HG03460 (cell line): Measurements from ENCODE around the gene DIDO1.
"Not testable (repeated sequence)": the region's sequence is repeated elsewhere in the genome, so short reads cannot be mapped to it uniquely, and the experiment has no call there.

Source experiments
- ATAC-seq: cut with Tn5 transposase; IDR thresholded peaks from one replicate; pipeline ENCODE4 v1.9.1; 2021; ENCODE audit not compliant: unreplicated experiment

Gene DIDO1

GRCh38 chr20:62880935-62881661 is 45.2 kb downstream of the DIDO1 start:
- ATAC-seq: no peak

DNA sequence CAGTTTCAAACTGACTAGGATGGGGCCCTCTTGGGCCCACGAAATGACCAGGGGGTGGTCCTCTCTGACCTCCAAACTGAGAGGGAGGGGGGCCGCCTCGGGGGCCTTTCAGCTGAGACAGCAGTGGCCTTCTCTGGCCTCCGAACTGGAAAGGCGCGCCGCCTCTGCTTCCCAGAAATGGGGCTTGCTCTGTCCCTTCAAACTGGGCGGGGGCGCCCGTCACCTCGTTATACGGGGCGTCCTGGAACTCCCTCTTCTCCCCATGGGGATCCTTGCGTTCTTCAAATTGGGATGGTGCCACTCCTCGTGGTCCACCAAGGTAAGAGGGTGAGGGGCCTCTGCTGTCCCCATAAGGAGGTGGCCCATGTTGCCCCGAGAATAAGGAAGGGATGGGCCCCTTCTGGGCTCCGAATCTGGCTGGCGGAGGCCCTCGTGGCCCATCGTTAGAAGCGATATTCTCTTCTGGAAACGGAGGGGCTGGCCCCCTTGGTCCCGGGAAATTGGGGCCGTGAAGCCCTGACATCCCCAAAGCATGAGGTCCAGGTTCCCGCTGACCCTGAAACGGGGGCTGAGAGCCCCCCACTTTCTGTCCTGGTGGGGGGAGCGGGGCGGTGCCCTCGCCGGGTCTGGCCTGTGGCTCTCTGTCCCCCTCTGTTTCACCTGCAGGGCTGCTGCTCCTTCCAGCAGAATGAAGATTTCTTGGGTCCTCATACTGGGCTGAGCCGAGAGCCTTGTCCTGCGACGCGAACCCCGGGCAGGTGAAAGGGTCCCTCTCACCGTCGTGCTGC is 46.0 kb downstream of the DIDO1 start:
- no peak for ATAC-seq

DNA sequence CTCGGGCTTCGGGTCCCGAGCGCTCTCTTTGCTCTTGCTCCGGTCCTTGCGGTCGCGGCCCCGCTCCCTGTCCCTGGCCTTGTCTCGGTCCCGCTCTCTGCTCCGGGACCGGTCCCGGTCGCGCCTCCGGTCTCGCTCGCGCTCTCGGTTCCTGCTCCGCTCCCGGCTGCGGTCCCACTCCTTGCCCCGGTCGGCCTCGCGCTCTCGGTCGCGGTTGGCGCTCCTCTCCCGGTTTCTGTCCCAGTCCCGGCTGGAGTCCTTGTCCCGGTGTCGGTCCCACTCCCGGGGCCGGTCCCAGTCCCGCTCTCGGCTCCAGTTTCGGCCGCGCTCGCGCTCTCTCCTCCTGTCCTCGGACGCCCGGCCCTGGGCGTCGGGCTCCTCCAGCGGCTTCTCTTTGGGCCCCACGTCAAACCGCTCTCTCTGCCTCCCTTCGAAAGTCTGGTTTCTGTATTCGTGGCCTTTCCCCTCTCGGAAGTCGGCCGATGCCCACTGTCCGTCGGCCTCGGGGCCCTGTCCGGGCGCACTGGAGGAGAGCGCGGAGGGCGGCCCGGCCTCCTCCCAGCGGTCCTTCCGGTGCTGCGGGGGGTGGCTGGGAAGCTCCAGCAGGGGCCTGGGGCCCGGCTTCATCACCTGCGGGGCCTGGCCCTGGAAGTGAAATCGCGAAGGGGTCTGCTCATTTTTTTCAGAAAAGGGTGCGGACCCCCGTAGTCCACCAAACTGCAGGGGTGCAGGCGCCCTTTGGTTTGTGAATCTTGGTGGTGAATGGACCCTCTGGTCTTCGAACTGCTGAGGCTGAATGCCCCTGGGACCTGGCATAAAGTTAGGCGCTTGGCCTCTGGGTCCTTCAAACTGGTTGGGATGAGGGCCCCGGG is 46.8 kb downstream of the DIDO1 start:
- ATAC-seq: no peak

GRCh38 chr20:62878244-62879038 is 47.9 kb downstream of the DIDO1 start:
- no peak for ATAC-seq

DNA sequence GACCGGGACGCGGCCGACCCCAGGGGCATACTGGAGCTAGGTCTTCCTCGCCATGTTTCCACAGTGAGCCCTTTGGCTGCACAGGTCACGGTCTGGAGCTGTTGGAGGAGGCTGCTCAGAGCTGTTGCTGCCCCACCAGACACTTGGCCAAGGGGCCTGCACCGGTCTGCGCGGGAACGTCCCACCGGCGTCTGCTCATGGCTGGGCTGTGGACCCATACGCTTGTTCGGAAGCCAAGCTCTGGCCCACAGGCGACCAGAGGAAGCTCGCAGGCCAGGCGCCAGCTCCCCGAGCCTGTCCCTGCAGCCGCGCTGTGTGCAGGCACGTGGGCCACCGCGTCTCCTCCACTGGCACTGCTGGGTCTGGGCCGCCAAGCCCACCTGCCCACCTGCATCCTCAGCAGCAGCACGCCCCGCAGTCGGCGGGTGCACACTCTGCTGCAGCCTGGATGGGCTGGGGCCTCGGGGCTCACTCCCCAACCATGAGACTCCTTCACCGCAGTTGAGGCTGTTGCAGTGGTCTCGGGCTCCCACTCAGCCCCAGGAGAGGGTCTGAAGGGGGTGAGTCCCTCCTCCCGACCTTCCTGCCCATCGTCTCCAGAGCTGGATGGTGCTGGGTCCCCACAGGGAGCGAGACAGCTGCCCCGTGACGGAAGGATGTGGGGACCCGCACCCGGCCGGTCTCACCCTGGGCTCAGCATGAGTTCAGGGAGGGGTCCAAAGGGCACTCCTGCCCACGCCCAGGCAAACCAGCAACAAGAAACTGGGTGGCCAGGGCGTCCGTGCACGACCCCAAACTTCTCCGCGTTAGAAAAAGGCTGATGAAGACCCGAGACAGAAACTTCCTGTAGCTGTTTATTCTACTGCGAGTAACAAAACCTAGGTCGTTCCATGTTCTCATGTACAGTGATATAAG is 49.1 kb downstream of the DIDO1 start:
- ATAC-seq: no peak

DNA sequence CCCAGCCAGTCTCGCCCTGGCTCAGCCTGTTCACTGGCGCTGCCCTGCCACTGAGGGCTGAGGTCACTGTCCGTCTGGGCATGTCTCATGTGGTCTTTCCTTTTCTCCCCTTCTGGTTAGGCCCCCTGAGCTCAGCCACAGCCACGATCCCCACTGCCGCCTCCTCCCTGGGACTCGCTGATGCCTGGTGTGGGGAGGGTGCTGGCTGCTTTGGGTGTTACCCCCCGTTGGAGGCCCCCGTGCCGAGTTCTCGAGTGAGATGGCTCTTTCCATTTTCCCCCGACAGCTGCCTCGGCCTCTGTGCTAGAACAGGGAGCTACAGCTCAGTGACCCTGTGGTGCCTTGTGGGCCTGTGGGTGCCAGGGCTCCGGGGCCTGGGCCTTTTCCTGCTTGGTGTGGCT is 49.8 kb downstream of the DIDO1 start:
- ATAC-seq: no peak

- ATAC-seq: no peak
These were observed 50.6 kb downstream of the DIDO1 start for GRCh38 chr20:62875419-62876361.

DNA sequence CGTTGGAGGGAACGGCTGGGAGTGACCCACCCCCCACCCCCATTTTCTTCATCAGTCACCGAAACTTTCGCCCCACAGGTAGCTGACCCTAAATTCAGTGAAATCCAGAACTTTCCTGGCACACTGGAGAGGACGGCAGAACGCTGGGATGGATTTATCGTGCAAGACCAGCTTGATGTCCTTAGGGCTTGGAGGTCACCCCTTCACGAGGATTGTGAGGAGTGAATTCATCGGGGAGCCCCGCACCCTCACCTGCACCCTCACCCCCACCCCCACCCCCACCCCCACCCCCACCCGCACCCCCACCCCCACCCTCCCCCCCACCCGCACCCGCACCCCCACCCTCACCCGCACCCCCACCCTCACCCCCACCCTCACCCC is 51.4 kb downstream of the DIDO1 start:
- no peak for ATAC-seq

DNA sequence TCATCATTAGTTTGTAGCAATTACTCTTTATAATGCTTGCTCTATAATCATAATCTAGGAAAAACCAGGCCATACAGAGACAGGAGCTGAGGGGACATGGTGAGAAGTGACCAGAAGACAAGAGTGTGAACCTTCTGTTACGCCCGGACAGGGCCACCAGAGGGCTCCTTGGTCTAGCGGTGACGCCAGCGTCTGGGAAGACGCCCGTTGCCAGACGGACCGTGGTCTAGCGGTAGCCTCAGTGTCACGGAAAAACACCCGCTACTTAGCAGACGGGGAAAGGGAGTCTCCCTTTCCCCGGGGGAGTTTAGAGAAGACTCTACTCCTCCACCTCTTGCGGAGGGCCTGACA is 52.6 kb downstream of the DIDO1 start:
- not testable (repeated sequence) for ATAC-seq

GRCh38 chr20:62873280-62873679 is 53.0 kb downstream of the DIDO1 start:
- ATAC-seq: no peak

DNA sequence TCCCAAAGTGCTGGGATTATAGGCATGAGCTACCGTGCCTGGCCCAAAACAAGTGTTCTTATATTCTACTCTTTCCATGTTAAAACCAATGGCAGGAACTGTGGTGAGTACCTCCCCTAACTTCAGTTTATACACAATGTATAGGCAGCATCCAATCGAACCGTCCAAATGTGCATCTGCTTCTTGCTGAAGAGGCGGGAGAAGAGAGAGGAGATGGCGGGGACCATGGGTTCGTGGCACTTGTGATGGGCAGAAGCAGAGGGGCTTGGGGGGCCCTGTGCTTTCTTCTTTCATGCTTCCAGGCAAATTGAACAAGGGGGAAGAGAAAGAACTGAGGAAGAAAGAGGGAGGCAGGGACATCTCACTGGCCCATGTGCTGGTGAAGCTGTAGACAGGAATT is 53.4 kb downstream of the DIDO1 start:
- ATAC-seq: no peak

DNA sequence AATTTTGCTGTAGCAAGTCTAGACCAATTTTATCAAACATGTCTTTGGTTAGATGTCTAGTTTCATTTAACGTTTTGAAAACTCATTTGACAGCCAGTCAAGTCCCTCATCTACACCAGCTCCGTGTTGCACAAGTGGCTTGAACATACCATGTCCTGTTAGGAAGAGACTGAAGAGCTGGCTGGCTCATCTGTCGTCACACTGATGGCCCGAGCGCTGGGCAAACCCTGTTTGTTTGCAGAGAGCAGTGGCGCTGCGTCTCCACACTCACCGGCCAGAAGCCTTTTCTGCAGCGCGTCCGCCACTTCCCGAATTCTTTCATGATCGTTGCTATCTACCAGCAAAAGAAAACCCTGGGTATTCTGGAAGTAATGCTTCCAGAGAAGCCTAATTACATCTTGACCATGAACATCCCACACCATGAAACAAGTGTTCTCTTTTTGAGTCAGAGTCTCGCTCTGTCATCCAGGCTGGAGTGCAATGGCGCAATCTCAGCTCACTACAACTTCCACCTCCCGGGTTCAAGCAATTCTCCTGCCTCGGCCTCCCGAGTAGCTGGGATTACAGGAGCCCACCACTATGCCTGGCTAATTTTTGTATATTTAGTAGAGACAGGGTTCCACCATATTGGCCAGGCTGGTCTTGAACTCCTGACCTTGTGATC is 54.0 kb downstream of the DIDO1 start:
- no peak for ATAC-seq

DNA sequence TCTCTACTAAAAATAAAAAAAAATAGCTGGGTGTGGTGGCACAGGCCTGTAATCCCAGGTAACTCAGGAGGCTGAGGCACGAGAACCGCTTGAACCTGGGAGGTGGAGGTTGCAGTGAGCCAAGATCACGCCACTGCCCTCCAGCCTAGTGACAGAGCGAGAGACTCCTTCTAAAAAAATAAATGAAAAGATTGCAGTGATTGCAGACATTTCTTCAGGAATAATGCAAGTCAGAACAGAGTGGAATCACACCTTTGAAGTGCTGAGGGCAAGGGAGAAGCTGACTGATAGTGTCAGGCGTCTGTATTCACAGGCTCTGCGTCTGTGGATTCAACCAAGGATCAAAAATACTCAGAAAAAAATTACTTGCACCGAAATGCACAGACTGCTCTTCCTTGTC is 62.1 kb downstream of the DIDO1 start:
- ATAC-seq: no peak

DNA sequence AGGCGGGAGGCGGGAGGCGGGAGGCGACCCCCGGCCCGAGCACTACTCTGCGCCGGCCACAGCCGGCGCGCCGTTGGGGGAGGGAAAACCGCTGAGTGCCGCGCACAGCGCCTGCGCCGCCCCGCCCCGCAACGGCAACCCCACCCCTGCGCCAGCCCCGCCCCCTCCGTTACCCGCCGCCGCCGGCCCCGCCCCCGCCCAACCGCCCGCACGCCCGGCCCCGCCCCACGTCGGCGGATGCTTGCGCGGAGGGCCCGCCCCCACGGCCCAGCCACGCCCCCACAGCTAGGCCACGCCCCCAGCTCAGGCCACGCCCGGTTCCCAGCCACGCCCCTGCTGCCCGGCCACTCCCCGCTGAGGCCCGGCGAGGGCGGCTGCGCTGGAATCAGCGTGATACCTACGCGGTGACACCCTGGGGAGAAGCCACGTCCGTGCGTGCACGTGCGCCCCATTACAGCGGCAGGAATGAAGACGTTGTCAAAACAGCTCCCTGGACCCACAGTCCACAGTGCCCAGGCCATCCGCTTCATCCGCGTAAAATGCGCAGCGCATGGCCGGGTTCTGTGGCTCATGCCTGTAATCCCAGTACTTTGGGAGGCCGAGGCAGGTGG is 64.5 kb downstream of the DIDO1 start, which contains the start of gene TCFL5:
Gene TCFL5 (minus strand): TSS at position 97 of the 611 bp plus-strand sequence. CDS start 152 bp downstream, outside the sequence.
- peak; percentile 62 for ATAC-seq

DNA sequence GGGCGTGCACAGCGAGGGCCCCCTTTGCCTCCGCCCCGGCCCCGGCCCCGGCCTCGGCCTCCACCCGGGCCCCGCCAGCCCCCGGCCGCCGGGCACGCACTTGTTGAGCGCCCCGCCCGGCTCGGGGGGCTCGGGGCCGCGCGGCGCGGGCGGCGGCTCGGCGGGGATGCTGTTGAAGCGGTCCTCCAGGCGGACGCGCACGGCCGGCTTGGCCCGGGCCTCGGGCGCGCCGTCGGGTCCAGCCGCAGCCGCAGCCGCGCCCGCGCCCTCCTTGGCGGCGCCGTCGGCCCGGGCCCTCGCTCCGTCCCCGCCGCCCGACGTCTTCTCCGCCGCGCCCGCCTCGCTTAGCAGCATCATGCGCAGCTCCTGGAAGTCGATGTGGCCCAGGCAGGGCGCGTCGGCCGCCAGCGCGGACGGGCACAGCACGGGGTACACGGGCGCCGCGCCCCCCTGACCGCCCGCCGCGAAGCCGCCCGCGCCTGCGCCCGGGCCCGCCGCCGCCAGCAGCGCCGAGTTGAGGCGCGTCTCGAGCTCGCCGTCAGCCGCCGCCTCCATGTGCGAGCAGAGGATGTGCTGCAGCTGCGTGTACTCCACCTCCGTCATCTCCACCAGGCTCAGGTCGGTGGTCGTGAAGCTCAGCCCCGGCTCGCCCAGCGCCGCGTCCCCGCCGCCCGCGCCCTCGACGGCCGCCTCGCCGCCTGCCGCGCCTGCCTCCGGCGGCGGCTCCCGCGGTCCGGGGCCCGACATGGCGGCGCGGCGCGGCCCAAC is 65.2 kb downstream of the DIDO1 start:
- peak; percentile 33 for ATAC-seq

DNA sequence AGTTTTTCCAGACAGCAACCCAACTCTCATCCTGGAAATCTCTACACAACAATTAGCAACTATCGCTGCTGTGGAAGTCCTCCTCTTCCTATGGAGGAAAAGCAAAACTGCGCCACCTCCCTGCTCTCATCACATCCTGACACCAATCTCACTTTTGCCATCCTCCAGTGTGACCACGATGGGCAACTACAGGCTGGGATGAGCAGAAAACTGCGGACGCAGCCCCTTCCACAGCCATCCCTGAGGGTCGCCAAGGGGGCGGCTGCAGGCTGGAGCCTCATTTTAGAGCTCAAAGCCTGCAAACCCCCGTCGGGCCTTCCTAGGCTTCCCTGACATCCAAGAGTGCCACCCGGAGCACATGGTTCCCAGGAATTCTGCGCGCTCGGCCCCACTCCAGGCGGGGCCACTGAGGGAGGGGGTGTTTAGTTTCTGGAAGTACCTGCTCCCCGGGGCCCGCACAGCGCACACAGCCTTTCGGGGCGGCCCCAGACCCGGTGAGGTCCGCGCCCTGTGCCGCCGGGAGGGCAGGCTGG is 65.8 kb downstream of the DIDO1 start:
- no peak for ATAC-seq

DNA sequence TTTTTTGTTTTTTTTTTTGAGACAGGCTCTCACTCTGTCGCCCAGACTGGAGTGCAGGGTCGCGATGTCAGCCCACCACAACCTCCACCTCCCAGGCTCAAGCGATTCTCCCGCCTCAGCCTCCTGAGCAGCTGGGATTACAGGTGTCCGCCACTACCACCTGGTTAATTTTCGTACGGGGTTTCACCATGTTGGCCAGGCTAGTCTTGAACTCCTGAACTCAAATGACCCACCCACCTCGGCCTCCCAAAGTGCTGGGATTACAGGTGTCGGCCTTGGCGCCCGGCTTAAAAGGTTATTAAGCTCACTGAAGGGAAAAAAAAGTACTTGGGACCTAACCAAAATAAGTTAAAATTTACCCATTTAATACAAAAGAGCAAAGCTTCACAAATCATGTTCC is 66.6 kb downstream of the DIDO1 start:
- no peak for ATAC-seq
